SK-N-SH treated with all-trans-retinoic acid at 6 μM for 48 hours (cell line): Measurements from ENCODE around the gene GPX4.

ENCODE experiments used
- ATAC-seq: fragments of 200-7000 bp; cut with Tn5 transposase; 3 replicates; pipeline ENCODE4 v1.9.1; 2020; ENCODE audit warnings: mild to moderate bottlenecking, moderate library complexity
- ARNTL ChIP-seq: fragments of 450-650 bp; formaldehyde crosslinking; IDR thresholded peaks from 2 replicates; pipeline ENCODE4 v1.5.0; 2020; ENCODE audit warnings: low read depth, mild to moderate bottlenecking, moderate library complexity, borderline replicate concordance
- BACH2 ChIP-seq: fragments of 250-450 bp; sonication (Bioruptor Pico); IDR thresholded peaks from 2 replicates; pipeline ENCODE4 v1.9.0; 2021; ENCODE audit warnings: mild to moderate bottlenecking, borderline replicate concordance
- CREB5 ChIP-seq: fragments of 250-450 bp; sonication (Bioruptor Pico); IDR thresholded peaks from 2 replicates; pipeline ENCODE4 v1.5.1; 2020; ENCODE audit warnings: low read depth, mild to moderate bottlenecking, moderate library complexity
- CSDC2 ChIP-seq: fragments of 250-450 bp; sonication (Bioruptor Pico); IDR thresholded peaks from 2 replicates; pipeline ENCODE4 v1.5.0; 2020; ENCODE audit warnings: mild to moderate bottlenecking, moderate library complexity
- ESRRG ChIP-seq: fragments of 250-450 bp; sonication (Bioruptor Pico); IDR thresholded peaks from 2 replicates; pipeline ENCODE4 v1.6.1; 2021; ENCODE audit warnings: mild to moderate bottlenecking
- OSR1 ChIP-seq: fragments of 250-450 bp; sonication (Bioruptor Pico); IDR thresholded peaks from 2 replicates; pipeline ENCODE4 v1.8.0; 2022; ENCODE audit warnings: moderate library complexity, mild to moderate bottlenecking, inconsistent platforms
- POU6F1 ChIP-seq: fragments of 250-450 bp; sonication (Bioruptor Pico); IDR thresholded peaks from 2 replicates; pipeline ENCODE4 v1.8.0; 2021; ENCODE audit warnings: low read depth, mild to moderate bottlenecking, moderate library complexity, borderline replicate concordance
- RARB ChIP-seq: fragments of 250-450 bp; sonication (Bioruptor Pico); IDR thresholded peaks from 2 replicates; pipeline ENCODE4 v1.8.0; 2021; ENCODE audit warnings: mild to moderate bottlenecking, moderate library complexity
- SNAI2 ChIP-seq: fragments of 250-450 bp; sonication (Bioruptor Pico); IDR thresholded peaks from 2 replicates; pipeline ENCODE4 v1.5.0; 2020; ENCODE audit warnings: mild to moderate bottlenecking, moderate library complexity
- TOX ChIP-seq: fragments of 250-450 bp; sonication (Bioruptor Pico); IDR thresholded peaks from 2 replicates; pipeline ENCODE4 v1.8.0; 2021; ENCODE audit warnings: mild to moderate bottlenecking, moderate library complexity, borderline replicate concordance
- ZC3H10 ChIP-seq: fragments of 250-450 bp; sonication (Bioruptor Pico); IDR thresholded peaks from 2 replicates; pipeline ENCODE4 v1.5.1; 2021; ENCODE audit warnings: mild to moderate bottlenecking, moderate library complexity
- ZFP3 ChIP-seq: fragments of 250-450 bp; sonication (Bioruptor Pico); IDR thresholded peaks from 2 replicates; pipeline ENCODE4 v1.5.0; 2020; ENCODE audit warnings: mild to moderate bottlenecking, moderate library complexity
- ZFP30 ChIP-seq: fragments of 450-650 bp; formaldehyde crosslinking; IDR thresholded peaks from 2 replicates; pipeline ENCODE4 v1.5.0; 2022; ENCODE audit warnings: mild to moderate bottlenecking, moderate library complexity
- ZNF565 ChIP-seq: fragments of 450-650 bp; formaldehyde crosslinking; conservative IDR thresholded peaks from 2 replicates; pipeline ENCODE4 v1.5.0; 2020; ENCODE audit warnings: low read depth, mild to moderate bottlenecking, moderate library complexity
- ZNF70 ChIP-seq: fragments of 450-650 bp; formaldehyde crosslinking; IDR thresholded peaks from 2 replicates; pipeline ENCODE4 v1.5.0; 2020; ENCODE audit warnings: mild to moderate bottlenecking, moderate library complexity
- ZNF8 ChIP-seq: fragments of 450-650 bp; formaldehyde crosslinking; IDR thresholded peaks from 2 replicates; pipeline ENCODE4 v1.5.0; 2020; ENCODE audit warnings: mild to moderate bottlenecking, moderate library complexity
- TF ChIP-seq, protein P1 (sequence below): fragments of 250-450 bp; sonication (Bioruptor Pico); IDR thresholded peaks from 2 replicates; pipeline ENCODE4 v1.5.1; 2021; ENCODE audit warnings: mild to moderate bottlenecking, moderate library complexity
- TF ChIP-seq, protein P2 (sequence below): fragments of 250-450 bp; sonication (Bioruptor Pico); IDR thresholded peaks from 2 replicates; pipeline ENCODE4 v1.8.0; 2020; ENCODE audit warnings: mild to moderate bottlenecking, moderate library complexity, borderline replicate concordance
- TF ChIP-seq, protein P3 (sequence below): fragments of 250-450 bp; sonication (Bioruptor Pico); IDR thresholded peaks from 2 replicates; pipeline ENCODE4 v1.5.0; 2020; ENCODE audit warnings: mild to moderate bottlenecking, moderate library complexity

The GPX4 gene

DNA sequence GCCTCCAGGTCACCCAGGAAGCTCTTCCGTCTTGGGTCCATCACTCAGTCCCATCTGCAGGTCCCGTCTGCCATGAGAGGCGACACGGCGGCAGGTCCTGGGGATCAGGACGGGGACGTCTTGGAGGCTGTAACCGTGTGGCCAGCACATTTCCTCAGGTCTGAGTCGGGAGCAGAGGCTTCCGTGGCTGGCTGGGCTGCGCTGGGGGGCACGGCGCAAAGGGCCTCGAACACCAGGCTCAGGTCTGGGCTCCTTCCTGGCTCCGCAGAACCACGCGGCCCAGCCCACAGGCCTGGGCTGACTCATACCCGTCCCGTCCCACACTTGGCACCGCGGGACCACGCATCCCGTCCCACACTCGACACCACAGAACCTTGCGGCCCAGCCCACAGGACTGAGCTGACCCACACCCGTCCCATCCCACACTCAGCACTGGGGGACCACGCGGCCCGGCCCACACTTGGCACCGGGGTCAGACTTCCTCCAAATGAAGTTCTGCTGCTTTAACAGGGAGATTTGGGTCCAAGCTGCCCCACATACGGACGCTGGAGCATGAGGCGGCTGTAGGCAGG lies 40.1 kb downstream of the GPX4 start:
- no peak for ATAC-seq
- TF ChIP-seq SNAI2 (CRISPR knock-in tag) (no peak), ESRRG (CRISPR knock-in tag) (no peak), ARNTL (CRISPR knock-in tag) (no peak), BACH2 (CRISPR knock-in tag) (no peak), CREB5 (CRISPR knock-in tag) (no peak), ZNF70 (no peak), ZNF565 (CRISPR knock-in tag) (no peak), ZFP30 (CRISPR knock-in tag) (no peak)
- TF ChIP-seq, protein P1, sequence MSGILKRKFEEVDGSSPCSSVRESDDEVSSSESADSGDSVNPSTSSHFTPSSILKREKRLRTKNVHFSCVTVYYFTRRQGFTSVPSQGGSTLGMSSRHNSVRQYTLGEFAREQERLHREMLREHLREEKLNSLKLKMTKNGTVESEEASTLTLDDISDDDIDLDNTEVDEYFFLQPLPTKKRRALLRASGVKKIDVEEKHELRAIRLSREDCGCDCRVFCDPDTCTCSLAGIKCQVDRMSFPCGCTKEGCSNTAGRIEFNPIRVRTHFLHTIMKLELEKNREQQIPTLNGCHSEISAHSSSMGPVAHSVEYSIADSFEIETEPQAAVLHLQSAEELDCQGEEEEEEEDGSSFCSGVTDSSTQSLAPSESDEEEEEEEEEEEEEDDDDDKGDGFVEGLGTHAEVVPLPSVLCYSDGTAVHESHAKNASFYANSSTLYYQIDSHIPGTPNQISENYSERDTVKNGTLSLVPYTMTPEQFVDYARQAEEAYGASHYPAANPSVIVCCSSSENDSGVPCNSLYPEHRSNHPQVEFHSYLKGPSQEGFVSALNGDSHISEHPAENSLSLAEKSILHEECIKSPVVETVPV (CRISPR knock-in tag), result no peak
- TF ChIP-seq, protein P2, sequence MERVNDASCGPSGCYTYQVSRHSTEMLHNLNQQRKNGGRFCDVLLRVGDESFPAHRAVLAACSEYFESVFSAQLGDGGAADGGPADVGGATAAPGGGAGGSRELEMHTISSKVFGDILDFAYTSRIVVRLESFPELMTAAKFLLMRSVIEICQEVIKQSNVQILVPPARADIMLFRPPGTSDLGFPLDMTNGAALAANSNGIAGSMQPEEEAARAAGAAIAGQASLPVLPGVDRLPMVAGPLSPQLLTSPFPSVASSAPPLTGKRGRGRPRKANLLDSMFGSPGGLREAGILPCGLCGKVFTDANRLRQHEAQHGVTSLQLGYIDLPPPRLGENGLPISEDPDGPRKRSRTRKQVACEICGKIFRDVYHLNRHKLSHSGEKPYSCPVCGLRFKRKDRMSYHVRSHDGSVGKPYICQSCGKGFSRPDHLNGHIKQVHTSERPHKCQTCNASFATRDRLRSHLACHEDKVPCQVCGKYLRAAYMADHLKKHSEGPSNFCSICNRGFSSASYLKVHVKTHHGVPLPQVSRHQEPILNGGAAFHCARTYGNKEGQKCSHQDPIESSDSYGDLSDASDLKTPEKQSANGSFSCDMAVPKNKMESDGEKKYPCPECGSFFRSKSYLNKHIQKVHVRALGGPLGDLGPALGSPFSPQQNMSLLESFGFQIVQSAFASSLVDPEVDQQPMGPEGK (CRISPR knock-in tag), result no peak

GRCh38 chr19:1144741-1145140 lies 40.9 kb downstream of the GPX4 start:
- TF ChIP-seq RARB (CRISPR knock-in tag) (no peak), TOX (no peak), ZNF8 (CRISPR knock-in tag) (no peak), OSR1 (CRISPR knock-in tag) (no peak), ZC3H10 (CRISPR knock-in tag) (no peak), ESRRG (CRISPR knock-in tag) (no peak), CREB5 (CRISPR knock-in tag) (no peak), CSDC2 (CRISPR knock-in tag) (no peak), ARNTL (CRISPR knock-in tag) (no peak)
- TF ChIP-seq, protein P2 (CRISPR knock-in tag), result no peak
- TF ChIP-seq, protein P3, sequence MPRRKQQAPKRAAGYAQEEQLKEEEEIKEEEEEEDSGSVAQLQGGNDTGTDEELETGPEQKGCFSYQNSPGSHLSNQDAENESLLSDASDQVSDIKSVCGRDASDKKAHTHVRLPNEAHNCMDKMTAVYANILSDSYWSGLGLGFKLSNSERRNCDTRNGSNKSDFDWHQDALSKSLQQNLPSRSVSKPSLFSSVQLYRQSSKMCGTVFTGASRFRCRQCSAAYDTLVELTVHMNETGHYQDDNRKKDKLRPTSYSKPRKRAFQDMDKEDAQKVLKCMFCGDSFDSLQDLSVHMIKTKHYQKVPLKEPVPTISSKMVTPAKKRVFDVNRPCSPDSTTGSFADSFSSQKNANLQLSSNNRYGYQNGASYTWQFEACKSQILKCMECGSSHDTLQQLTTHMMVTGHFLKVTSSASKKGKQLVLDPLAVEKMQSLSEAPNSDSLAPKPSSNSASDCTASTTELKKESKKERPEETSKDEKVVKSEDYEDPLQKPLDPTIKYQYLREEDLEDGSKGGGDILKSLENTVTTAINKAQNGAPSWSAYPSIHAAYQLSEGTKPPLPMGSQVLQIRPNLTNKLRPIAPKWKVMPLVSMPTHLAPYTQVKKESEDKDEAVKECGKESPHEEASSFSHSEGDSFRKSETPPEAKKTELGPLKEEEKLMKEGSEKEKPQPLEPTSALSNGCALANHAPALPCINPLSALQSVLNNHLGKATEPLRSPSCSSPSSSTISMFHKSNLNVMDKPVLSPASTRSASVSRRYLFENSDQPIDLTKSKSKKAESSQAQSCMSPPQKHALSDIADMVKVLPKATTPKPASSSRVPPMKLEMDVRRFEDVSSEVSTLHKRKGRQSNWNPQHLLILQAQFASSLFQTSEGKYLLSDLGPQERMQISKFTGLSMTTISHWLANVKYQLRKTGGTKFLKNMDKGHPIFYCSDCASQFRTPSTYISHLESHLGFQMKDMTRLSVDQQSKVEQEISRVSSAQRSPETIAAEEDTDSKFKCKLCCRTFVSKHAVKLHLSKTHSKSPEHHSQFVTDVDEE (CRISPR knock-in tag), result no peak
- ATAC-seq, result no peak

- ATAC-seq, result no peak
- no peak for TF ChIP-seq POU6F1
- TF ChIP-seq ZFP3 (CRISPR knock-in tag), result no peak
- TF ChIP-seq CREB5 (CRISPR knock-in tag), result no peak
- TF ChIP-seq ZNF565 (CRISPR knock-in tag), result no peak
- no peak for TF ChIP-seq CSDC2 (CRISPR knock-in tag)
- no peak for TF ChIP-seq ZC3H10 (CRISPR knock-in tag)
- no peak for TF ChIP-seq BACH2 (CRISPR knock-in tag)
- TF ChIP-seq, protein P1 (CRISPR knock-in tag), result no peak
- no peak for TF ChIP-seq OSR1 (CRISPR knock-in tag)
- no peak for TF ChIP-seq ZNF70
- TF ChIP-seq SNAI2 (CRISPR knock-in tag), result no peak
These were observed 42.0 kb downstream of the GPX4 start for GRCh38 chr19:1145635-1146411.
